ENCODE results near the gene CCDC57. TPM values are rescaled to one million over a fixed set of nuclear protein-coding genes. Genes with fewer than 3 reads are reported as not detected.
"Not testable (repeated sequence)": the region's sequence is repeated elsewhere in the genome, so short reads cannot be mapped to it uniquely, and the experiment has no call there.

The CCDC57 gene
- total RNA-seq, 4 donors from 2014 or later: 8.4 to 21.6 (median 16.4) TPM

DNA sequence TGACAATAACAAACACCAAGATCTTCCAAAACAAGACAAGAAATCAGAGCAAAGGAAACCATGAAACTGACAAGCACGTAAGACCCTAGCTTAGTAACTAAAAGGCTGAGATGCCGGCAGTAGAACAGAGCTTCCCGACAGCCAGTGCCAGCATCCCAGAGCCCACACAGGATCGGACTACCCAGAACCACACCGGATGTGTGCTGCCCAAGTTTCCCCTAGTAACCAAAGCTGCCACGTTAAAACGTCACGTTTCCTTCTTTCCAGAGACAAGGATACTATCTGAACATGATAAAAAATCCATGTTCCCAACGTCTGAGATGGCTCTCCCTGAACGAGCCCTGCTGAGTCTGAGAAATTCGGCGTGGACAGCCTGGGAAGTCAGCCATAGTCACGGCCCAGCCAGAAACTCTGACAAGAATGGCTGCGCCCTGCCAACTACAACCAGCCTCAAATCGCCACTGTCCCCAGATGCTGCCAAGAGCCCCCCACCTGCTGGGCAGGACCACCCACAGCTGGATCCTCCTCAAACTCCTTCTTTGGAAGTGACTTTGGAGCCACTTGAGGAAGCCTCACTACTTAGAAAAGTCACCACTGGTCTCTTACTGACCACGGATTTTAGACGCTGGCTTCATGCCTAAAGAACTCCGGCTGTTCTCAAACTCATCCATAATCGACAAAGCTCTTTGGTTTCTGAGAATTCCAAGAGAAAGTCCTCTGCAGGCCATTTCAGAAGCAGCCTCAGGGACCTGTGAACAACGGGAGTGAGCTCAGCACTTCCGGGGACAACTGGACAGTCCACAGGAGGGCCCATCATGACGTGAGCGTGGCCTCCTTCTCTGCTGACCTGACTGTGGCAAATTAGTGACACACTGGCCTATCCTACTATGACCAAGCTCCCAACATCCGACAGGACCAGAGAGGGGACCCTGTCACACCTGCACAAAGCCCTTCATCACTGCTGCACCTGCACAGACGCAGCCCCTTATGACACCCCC, 16.7 kb downstream of the CCDC57 start:
- Histone ChIP-seq H3K36me3 (peaks cover 23 to 85% (median 70%) of the 10 kb centered on the region in 4 donors), H3K4me1 (peaks cover 0 to 16% (median 4%) of the 10 kb centered on the region in 4 donors), H3K27ac (replicated peaks in 1 of 4) (peak overlapping the region; percentile 31 to 74 (median 46)), H3K9me3 (no peaks in the 10 kb centered on the region), H3K27me3 (no peaks in the 10 kb centered on the region), H3K4me3 (peak overlapping the region in 1 of 4 donors; percentile 5)
- intact Hi-C loops (cut with DNase I): no loop called here
- DNase-seq (ENCODE audit: extremely low spot score): no peak
- 55% methylated on average over 21 of the region's 25 CpGs for WGBS
- TF ChIP-seq POLR2AphosphoS5 (IDR thresholded peaks at IDR 0.05) (no peak), POLR2A (IDR thresholded peaks at IDR 0.05; ENCODE audit: low read depth) (no peak), EP300 (IDR thresholded peaks at IDR 0.05) (no peak), CTCF (IDR thresholded peaks at IDR 0.05) (no peak)

GRCh38 chr17:82194765-82195164, 17.9 kb downstream of the CCDC57 start:
- intact Hi-C loops (cut with DNase I): no loop called here
- DNase-seq (ENCODE audit: extremely low spot score): no peak
- 100% methylated on average over 5 of the region's 16 CpGs for WGBS
- no peak overlapping the region for H3K4me3 ChIP-seq
- TF ChIP-seq CTCF (IDR thresholded peaks at IDR 0.05) (no peak), POLR2A (IDR thresholded peaks at IDR 0.05; ENCODE audit: low read depth) (no peak), EP300 (IDR thresholded peaks at IDR 0.05) (no peak), POLR2AphosphoS5 (IDR thresholded peaks at IDR 0.05) (no peak)
- H3K9me3 ChIP-seq: no peaks in the 10 kb centered on the region
- H3K36me3 ChIP-seq: peaks cover 17 to 84% (median 62%) of the 10 kb centered on the region in 4 donors
- peak overlapping the region in 1 of 4 donors; percentile 74 for H3K27ac ChIP-seq (replicated peaks in 1 of 4)
- peaks cover 0 to 16% (median 4%) of the 10 kb centered on the region in 4 donors for H3K4me1 ChIP-seq
- no peaks in the 10 kb centered on the region for H3K27me3 ChIP-seq

GRCh38 chr17:82193520-82194220, 19.0 kb downstream of the CCDC57 start:
- no peak for DNase-seq (ENCODE audit: extremely low spot score)
- H3K9me3 ChIP-seq: no peaks in the 10 kb centered on the region
- WGBS: 84% methylated on average over 16 of the region's 16 CpGs
- TF ChIP-seq CTCF (IDR thresholded peaks at IDR 0.05) (no peak), POLR2AphosphoS5 (IDR thresholded peaks at IDR 0.05) (no peak), POLR2A (IDR thresholded peaks at IDR 0.05; ENCODE audit: low read depth) (no peak), EP300 (IDR thresholded peaks at IDR 0.05) (no peak)
- no peaks in the 10 kb centered on the region for H3K27me3 ChIP-seq
- peaks cover 0 to 16% (median 4%) of the 10 kb centered on the region in 4 donors for H3K4me1 ChIP-seq
- intact Hi-C loops (cut with DNase I): no loop called here
- peaks cover 17 to 76% (median 58%) of the 10 kb centered on the region in 4 donors for H3K36me3 ChIP-seq
- H3K27ac ChIP-seq (replicated peaks in 1 of 4): no peak overlapping the region
- H3K4me3 ChIP-seq: peak overlapping the region in 3 of 4 donors; percentile 9 to 20 (median 13)

- intact Hi-C loops (cut with DNase I); H3K4me3 ChIP-seq; H3K27ac ChIP-seq (replicated peaks in 1 of 4); H3K9me3 ChIP-seq; DNase-seq (ENCODE audit: extremely low spot score); H3K27me3 ChIP-seq: not testable (repeated sequence)
- WGBS: 81% methylated on average over 6 of the region's 6 CpGs
- peaks cover 0 to 16% (median 4%) of the 10 kb centered on the region in 4 donors for H3K4me1 ChIP-seq
- H3K36me3 ChIP-seq: peaks cover 17 to 76% (median 60%) of the 10 kb centered on the region in 4 donors
These were observed 19.6 kb downstream of the CCDC57 start for GRCh38 chr17:82193050-82193449.

Measured in esophagus muscularis mucosa (tissue), 4 donors.